ENCODE results near the gene MRPL11.
"Not testable (repeated sequence)": the region's sequence is repeated elsewhere in the genome, so short reads cannot be mapped to it uniquely, and the experiment has no call there.

MRPL11 gene

GRCh38 chr11:66443602-66444001 is 5.0 kb upstream of the MRPL11 start:
- no peak overlapping the region for H3K4me3 ChIP-seq (ENCODE audit: low read depth, low read length)
- no peak for TF ChIP-seq CTCF (IDR thresholded peaks at IDR 0.05; ENCODE audit: borderline replicate concordance, insufficient read depth, low read depth, low read length)

- not testable (repeated sequence) for H3K4me3 ChIP-seq (ENCODE audit: low read depth, low read length)
These were observed 2.3 kb upstream of the MRPL11 start for GRCh38 chr11:66440940-66441282.

- H3K4me3 ChIP-seq (ENCODE audit: low read depth, low read length), result not testable (repeated sequence)
These were observed 1.7 kb upstream of the MRPL11 start for GRCh38 chr11:66440101-66440939.

GRCh38 chr11:66437979-66438503 is 607 bp downstream of the MRPL11 start:
- peak overlapping the region; percentile 97 for H3K4me3 ChIP-seq (ENCODE audit: low read depth, low read length)
- TF ChIP-seq CTCF (IDR thresholded peaks at IDR 0.05; ENCODE audit: borderline replicate concordance, insufficient read depth, low read depth, low read length), result no peak

GRCh38 chr11:66432597-66432996 is 6.1 kb downstream of the MRPL11 start:
- no peak for TF ChIP-seq CTCF (IDR thresholded peaks at IDR 0.05; ENCODE audit: borderline replicate concordance, insufficient read depth, low read depth, low read length)
- H3K4me3 ChIP-seq (ENCODE audit: low read depth, low read length), result no peak overlapping the region

- not testable (repeated sequence) for H3K4me3 ChIP-seq (ENCODE audit: low read depth, low read length)
These were observed 6.7 kb downstream of the MRPL11 start for GRCh38 chr11:66431871-66432329.

- H3K4me3 ChIP-seq (ENCODE audit: low read depth, low read length), result not testable (repeated sequence)
These were observed 7.4 kb downstream of the MRPL11 start for GRCh38 chr11:66431287-66431686.

GRCh38 chr11:66429983-66430602 is 8.6 kb downstream of the MRPL11 start:
- peak; percentile 86 for TF ChIP-seq CTCF (IDR thresholded peaks at IDR 0.05; ENCODE audit: borderline replicate concordance, insufficient read depth, low read depth, low read length)
- no peak overlapping the region for H3K4me3 ChIP-seq (ENCODE audit: low read depth, low read length)

GRCh38 chr11:66428933-66429332 is 9.7 kb downstream of the MRPL11 start:
- TF ChIP-seq CTCF (IDR thresholded peaks at IDR 0.05; ENCODE audit: borderline replicate concordance, insufficient read depth, low read depth, low read length), result no peak
- H3K4me3 ChIP-seq (ENCODE audit: low read depth, low read length), result no peak overlapping the region
